Mesenchymal stem cell (in vitro differentiated cells and primary cell): ENCODE results near the gene MTRR.
A peak's percentile ranks its signal among the peaks of the same experiment; 100 is the strongest.

Experiments used
- DNase-seq: peaks from one replicate; pipeline ENCODE4 v3.0.0-alpha.2; 2013
- H2AFZ ChIP-seq: one replicate; pipeline ENCODE4 v1.6.1; 2013; ENCODE audit warnings: low read depth, mild to moderate bottlenecking, control low read depth, inconsistent platforms, low read length, moderate library complexity
- H2AK5ac ChIP-seq: 2 replicates; pipeline ENCODE4 v1.6.1; 2013; ENCODE audit warnings: low read length, moderate library complexity, mild to moderate bottlenecking, inconsistent platforms; ENCODE audit not compliant: severe bottlenecking
- H2BK120ac ChIP-seq: one replicate; pipeline ENCODE4 v1.6.1; 2013; ENCODE audit warnings: low read depth, mild to moderate bottlenecking, inconsistent platforms, low read length, moderate library complexity
- H2BK12ac ChIP-seq, 2 experiments: one replicate each; pipeline ENCODE4 v1.6.1; 2013; ENCODE audit warnings: inconsistent platforms in 2 of 2, low read length in 2 of 2, mild to moderate bottlenecking in 2 of 2, moderate library complexity in 2 of 2, control low read depth in 1 of 2
- H2BK15ac ChIP-seq: one replicate; pipeline ENCODE4 v1.6.1; 2013; ENCODE audit warnings: mild to moderate bottlenecking, low read depth, inconsistent platforms; ENCODE audit not compliant: poor library complexity, severe bottlenecking
- H2BK5ac ChIP-seq: 2 replicates; pipeline ENCODE4 v1.6.1; 2013; ENCODE audit warnings: low read depth, mild to moderate bottlenecking, low read length, control low read depth, inconsistent platforms; ENCODE audit not compliant: poor library complexity, severe bottlenecking
- H3K14ac ChIP-seq, 2 experiments: one replicate each; pipeline ENCODE4 v1.6.1; 2013; ENCODE audit warnings: inconsistent platforms in 2 of 2, low read length in 2 of 2, control low read depth in 1 of 2, mild to moderate bottlenecking in 1 of 2, moderate library complexity in 1 of 2
- H3K18ac ChIP-seq, 2 experiments: one replicate each; pipeline ENCODE4 v1.6.1; 2013; ENCODE audit warnings: inconsistent platforms in 2 of 2, low read length in 2 of 2, control low read depth in 1 of 2, low read depth in 1 of 2, mild to moderate bottlenecking in 1 of 2
- H3K23ac ChIP-seq, 2 experiments: one replicate each; pipeline ENCODE4 v1.6.1; 2013; ENCODE audit warnings: inconsistent platforms in 2 of 2, low read length in 2 of 2, mild to moderate bottlenecking in 2 of 2, moderate library complexity in 2 of 2, control low read depth in 1 of 2
- H3K27ac ChIP-seq: 2 replicates; pipeline ENCODE4 v1.5.1; 2013; ENCODE audit warnings: mild to moderate bottlenecking, moderate library complexity, low read length, control low read depth, inconsistent platforms; ENCODE audit not compliant: poor library complexity, severe bottlenecking
- H3K27me3 ChIP-seq, 2 experiments: 2 replicates each; pipeline versions ENCODE4 v1.6.1 to v1.7.0; 2013; ENCODE audit warnings: low read length in 2 of 2, mild to moderate bottlenecking in 2 of 2, moderate library complexity in 2 of 2, control low read depth in 1 of 2, inconsistent platforms in 1 of 2; ENCODE audit not compliant: control insufficient read depth in 1 of 2, insufficient read depth in 1 of 2
- H3K36me3 ChIP-seq, 2 experiments: 2 replicates each; pipeline versions ENCODE4 v1.6.1 to v1.7.0; 2013; ENCODE audit warnings: low read length in 2 of 2, control low read depth in 1 of 2, inconsistent platforms in 1 of 2, low read depth in 1 of 2, mild to moderate bottlenecking in 1 of 2; ENCODE audit not compliant: insufficient read depth in 2 of 2, control insufficient read depth in 1 of 2
- H3K4ac ChIP-seq, 2 experiments: one replicate each; pipeline ENCODE4 v1.6.1; 2013; ENCODE audit warnings: inconsistent platforms in 2 of 2, low read length in 2 of 2, mild to moderate bottlenecking in 2 of 2, moderate library complexity in 2 of 2, control low read depth in 1 of 2, low read depth in 1 of 2
- H3K4me1 ChIP-seq: 2 replicates; pipeline ENCODE4 v1.6.1; 2013; ENCODE audit warnings: low read depth, low read length, control low read depth; ENCODE audit not compliant: control insufficient read depth, insufficient read depth
- H3K4me2 ChIP-seq: 2 replicates; pipeline ENCODE4 v1.6.1; 2013; ENCODE audit warnings: low read length, mild to moderate bottlenecking, inconsistent platforms; ENCODE audit not compliant: poor library complexity, severe bottlenecking
- H3K4me3 ChIP-seq, 2 experiments: 2 replicates each; pipeline versions ENCODE4 v1.5.1 to v1.7.0; 2013; ENCODE audit warnings: low read length in 2 of 2, mild to moderate bottlenecking in 2 of 2, control low read depth in 1 of 2, low read depth in 1 of 2; ENCODE audit not compliant: insufficient read depth in 1 of 2
- H3K79me1 ChIP-seq: replicated peaks from 2 replicates; pipeline ENCODE4 v1.6.1; 2013; ENCODE audit warnings: mild to moderate bottlenecking, control low read depth, low read length, inconsistent platforms; ENCODE audit not compliant: poor library complexity, severe bottlenecking
- H3K9ac ChIP-seq: 2 replicates; pipeline ENCODE4 v1.7.0; 2013; ENCODE audit warnings: mild to moderate bottlenecking, low read length, moderate library complexity
- H3K9me3 ChIP-seq: 2 replicates; pipeline ENCODE4 v1.7.0; 2013; ENCODE audit warnings: mild to moderate bottlenecking, low read length; ENCODE audit not compliant: control insufficient read depth
- H4K8ac ChIP-seq: one replicate; pipeline ENCODE4 v1.6.1; 2013; ENCODE audit warnings: inconsistent platforms, mild to moderate bottlenecking, low read length, moderate library complexity
- H4K91ac ChIP-seq: one replicate; pipeline ENCODE4 v1.6.1; 2013; ENCODE audit warnings: mild to moderate bottlenecking, low read length, inconsistent platforms
- WGBS: methylation state at CpG from one replicate; pipeline ENCODE4 v1.1.7; 2013; ENCODE audit warnings: mixed read lengths; 5-methylcytosine and 5-hydroxymethylcytosine counted together

MTRR gene

DNA sequence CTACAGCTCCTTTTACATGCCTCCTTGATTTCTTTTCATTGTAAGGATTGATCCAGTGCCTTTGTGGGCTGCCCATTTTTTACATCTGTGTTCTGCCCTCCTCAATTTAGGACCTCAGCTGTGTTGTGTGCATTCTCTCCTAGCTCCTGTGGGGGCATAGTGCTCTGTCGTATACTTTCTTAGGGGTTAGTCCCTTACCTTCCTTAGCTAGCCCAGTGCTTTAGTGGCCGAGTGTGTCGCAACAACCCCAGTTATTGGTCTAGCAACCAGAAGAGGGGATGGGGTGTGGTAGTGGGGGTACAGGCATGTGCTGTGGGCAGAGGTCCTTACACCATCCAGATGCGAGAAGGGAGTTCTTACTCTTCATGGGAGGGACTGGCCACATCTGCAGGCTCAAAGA lies 12.1 kb downstream of the MTRR start:
- Histone ChIP-seq H2BK15ac (no peak overlapping the region), H3K4me1 (peaks cover 9% of the 10 kb centered on the region), H2AFZ (no peak overlapping the region), H3K27ac (no peak overlapping the region), H3K14ac (no peak overlapping the region), H2BK5ac (no peak overlapping the region), H3K9me3 (no peaks in the 10 kb centered on the region), H3K36me3 (peaks cover 28 to 74% of the 10 kb centered on the region in 2 experiments), H3K18ac (no peak overlapping the region), H3K79me1 (peaks cover 33% of the 10 kb centered on the region), H3K9ac (no peak overlapping the region), H2BK12ac (no peak overlapping the region), H3K23ac (no peak overlapping the region), H3K4me3 (no peak overlapping the region), H4K8ac (no peak overlapping the region), H3K4me2 (no peak overlapping the region), H3K27me3 (no peaks in the 10 kb centered on the region), H2AK5ac (no peak overlapping the region), H4K91ac (no peak overlapping the region), H2BK120ac (no peak overlapping the region), H3K4ac (no peak overlapping the region)
- WGBS, result 86% methylated on average over 4 of the region's 4 CpGs
- no peak for DNase-seq

DNA sequence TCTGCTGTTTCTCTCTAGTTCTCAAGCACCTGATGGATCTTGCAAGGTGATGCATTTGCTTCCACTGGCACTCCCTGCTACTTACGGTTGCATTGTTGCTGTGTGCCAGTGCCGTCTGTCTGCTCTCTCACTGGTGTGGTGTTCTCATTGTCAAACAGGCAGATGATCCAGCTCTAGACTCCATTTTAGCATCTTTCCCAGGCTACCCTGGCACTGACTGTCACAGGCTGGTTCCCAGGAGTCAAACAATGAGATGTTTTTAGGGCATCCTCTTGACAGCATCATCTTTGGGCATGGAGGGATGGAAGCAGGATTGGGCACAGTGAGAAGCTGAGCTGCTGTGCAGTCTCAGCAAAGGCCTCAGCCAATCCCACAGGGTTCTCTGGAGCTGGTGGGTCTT lies 12.9 kb downstream of the MTRR start:
- Histone ChIP-seq H3K23ac (no peak overlapping the region), H2BK12ac (no peak overlapping the region), H3K79me1 (peaks cover 33% of the 10 kb centered on the region), H4K91ac (no peak overlapping the region), H3K9me3 (no peaks in the 10 kb centered on the region), H3K9ac (no peak overlapping the region), H3K27me3 (no peaks in the 10 kb centered on the region), H2BK5ac (no peak overlapping the region), H3K4me1 (peaks cover 9% of the 10 kb centered on the region), H4K8ac (no peak overlapping the region), H3K27ac (no peak overlapping the region), H3K18ac (no peak overlapping the region), H3K4me2 (no peak overlapping the region), H3K4ac (no peak overlapping the region), H2AFZ (no peak overlapping the region), H2AK5ac (no peak overlapping the region), H3K14ac (no peak overlapping the region), H3K36me3 (peaks cover 28 to 74% of the 10 kb centered on the region in 2 experiments), H2BK120ac (no peak overlapping the region), H2BK15ac (no peak overlapping the region), H3K4me3 (no peak overlapping the region)
- 100% methylated on average over 2 of the region's 2 CpGs for WGBS
- DNase-seq, result no peak

DNA sequence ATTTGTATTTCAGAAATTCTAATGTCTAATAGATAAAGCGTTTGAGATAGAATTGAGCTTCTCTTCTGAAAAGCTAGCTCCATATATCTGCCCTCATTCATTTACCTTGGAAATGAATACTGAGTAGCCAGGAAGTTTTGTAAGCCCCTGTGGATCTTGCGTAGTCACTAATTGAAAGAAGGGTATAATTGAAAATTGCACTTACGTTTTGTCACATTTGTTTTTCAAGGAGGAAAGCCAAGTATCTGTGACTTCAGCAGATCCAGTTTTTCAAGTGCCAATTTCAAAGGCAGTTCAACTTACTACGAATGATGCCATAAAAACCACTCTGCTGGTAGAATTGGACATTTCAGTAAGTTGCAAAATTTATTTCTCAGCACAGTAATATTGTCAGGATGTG lies 14.0 kb downstream of the MTRR start:
- no peak overlapping the region for H2BK120ac ChIP-seq
- no peak overlapping the region for H3K27ac ChIP-seq
- H3K9ac ChIP-seq, result no peak overlapping the region
- peaks cover 28 to 70% of the 10 kb centered on the region in 2 experiments for H3K36me3 ChIP-seq
- H3K4me1 ChIP-seq, result peaks cover 7% of the 10 kb centered on the region
- H3K4me2 ChIP-seq, result no peak overlapping the region
- no peak overlapping the region for H3K4ac ChIP-seq
- no peak overlapping the region for H2BK15ac ChIP-seq
- 98% methylated on average over 3 of the region's 4 CpGs for WGBS
- no peak overlapping the region for H3K4me3 ChIP-seq
- no peak for DNase-seq
- peaks cover 33% of the 10 kb centered on the region for H3K79me1 ChIP-seq
- H2AK5ac ChIP-seq, result no peak overlapping the region
- no peak overlapping the region for H2BK5ac ChIP-seq
- no peak overlapping the region for H3K18ac ChIP-seq
- no peak overlapping the region for H2AFZ ChIP-seq
- no peak overlapping the region for H3K23ac ChIP-seq
- H2BK12ac ChIP-seq, result no peak overlapping the region
- no peak overlapping the region for H3K14ac ChIP-seq
- H4K91ac ChIP-seq, result no peak overlapping the region
- H4K8ac ChIP-seq, result no peak overlapping the region
- no peaks in the 10 kb centered on the region for H3K9me3 ChIP-seq
- H3K27me3 ChIP-seq, result no peaks in the 10 kb centered on the region

DNA sequence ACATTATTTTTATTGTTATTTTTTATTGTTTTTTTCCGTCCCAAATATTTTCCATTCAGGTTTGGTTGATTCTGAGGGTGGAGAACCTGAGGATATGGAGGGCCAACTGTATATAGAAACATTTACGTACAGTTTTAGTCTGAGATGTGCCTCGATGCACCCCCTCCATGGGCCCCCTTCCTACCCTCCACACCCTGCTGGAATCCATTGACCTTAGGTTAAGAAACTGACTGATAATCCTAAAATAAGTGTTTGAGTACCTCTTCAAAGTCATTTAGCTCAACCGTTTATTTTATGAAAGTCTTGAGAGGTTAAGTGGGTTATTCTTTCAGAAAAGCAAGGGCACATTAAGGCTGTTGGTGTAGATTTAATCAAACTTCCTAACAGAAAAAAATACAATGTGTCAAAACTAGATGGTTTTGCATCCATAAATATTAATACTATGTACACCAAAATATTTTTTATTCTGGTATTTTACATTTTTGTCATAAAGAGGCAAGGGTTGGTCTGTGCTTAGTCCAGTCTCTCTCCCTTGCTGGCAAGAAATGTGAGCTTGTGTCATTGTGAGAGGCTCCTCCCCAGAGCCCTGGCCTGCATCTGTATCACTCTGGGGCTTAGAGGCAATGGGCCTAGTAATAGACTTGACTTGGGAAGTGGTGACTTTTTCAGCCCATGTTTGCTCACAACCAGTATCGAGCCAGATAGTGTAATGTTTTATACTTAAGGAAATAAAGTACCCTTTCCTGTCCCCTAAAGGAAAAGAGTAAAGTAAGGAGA lies 15.7 kb downstream of the MTRR start:
- peak overlapping the region; percentile 44 for H3K9ac ChIP-seq
- no peak overlapping the region for H4K91ac ChIP-seq
- H2AFZ ChIP-seq, result no peak overlapping the region
- H2AK5ac ChIP-seq, result no peak overlapping the region
- WGBS, result 100% methylated on average over 2 of the region's 5 CpGs
- H3K18ac ChIP-seq, result no peak overlapping the region
- H3K4me3 ChIP-seq, result no peak overlapping the region
- H3K14ac ChIP-seq, result no peak overlapping the region
- no peak overlapping the region for H3K23ac ChIP-seq
- peaks cover 32 to 79% of the 10 kb centered on the region in 2 experiments for H3K36me3 ChIP-seq
- no peak overlapping the region for H2BK5ac ChIP-seq
- no peak overlapping the region for H3K4me2 ChIP-seq
- H3K4me1 ChIP-seq, result peaks cover 4% of the 10 kb centered on the region
- H3K27me3 ChIP-seq, result no peaks in the 10 kb centered on the region
- H3K79me1 ChIP-seq, result peaks cover 40% of the 10 kb centered on the region
- H4K8ac ChIP-seq, result no peak overlapping the region
- no peak overlapping the region for H2BK120ac ChIP-seq
- no peak overlapping the region for H3K27ac ChIP-seq
- no peaks in the 10 kb centered on the region for H3K9me3 ChIP-seq
- no peak overlapping the region for H3K4ac ChIP-seq
- no peak overlapping the region for H2BK12ac ChIP-seq
- DNase-seq, result no peak
- no peak overlapping the region for H2BK15ac ChIP-seq
